GM18526 (cell line): Measurements from ENCODE around the gene EYS.

ENCODE experiments used
- POLR2A ChIP-seq: IDR thresholded peaks from 3 replicates; pipeline ENCODE4 v1.6.1; 2011; ENCODE audit not compliant: insufficient read length; ENCODE audit errors: extremely low read depth

The EYS gene

GRCh38 chr6:65399355-65400084 is 307.5 kb downstream of the EYS start:
- TF ChIP-seq POLR2A = no peak

- no peak for TF ChIP-seq POLR2A
Observed at GRCh38 chr6:65398851-65399250, 308.2 kb downstream of the EYS start.

GRCh38 chr6:65350530-65350929 is 356.5 kb downstream of the EYS start:
- no peak for TF ChIP-seq POLR2A

- TF ChIP-seq POLR2A = no peak
Observed at GRCh38 chr6:65299236-65299635, 407.8 kb downstream of the EYS start.

GRCh38 chr6:65295812-65296211 is 411.2 kb downstream of the EYS start:
- TF ChIP-seq POLR2A = no peak

GRCh38 chr6:65289491-65289890 is 417.5 kb downstream of the EYS start:
- no peak for TF ChIP-seq POLR2A

- no peak for TF ChIP-seq POLR2A
Observed at GRCh38 chr6:65285275-65285674, 421.8 kb downstream of the EYS start.

GRCh38 chr6:65280060-65280459 is 427.0 kb downstream of the EYS start:
- TF ChIP-seq POLR2A = no peak

GRCh38 chr6:65262241-65262640 is 444.8 kb downstream of the EYS start:
- no peak for TF ChIP-seq POLR2A

GRCh38 chr6:65259982-65260381 is 447.0 kb downstream of the EYS start:
- TF ChIP-seq POLR2A = no peak

GRCh38 chr6:65259059-65259458 is 448.0 kb downstream of the EYS start:
- no peak for TF ChIP-seq POLR2A

GRCh38 chr6:65253041-65253440 is 454.0 kb downstream of the EYS start:
- no peak for TF ChIP-seq POLR2A

GRCh38 chr6:65248101-65248610 is 458.9 kb downstream of the EYS start:
- no peak for TF ChIP-seq POLR2A

- no peak for TF ChIP-seq POLR2A
Observed at GRCh38 chr6:65231616-65232015, 475.4 kb downstream of the EYS start.

GRCh38 chr6:65229825-65230224 is 477.2 kb downstream of the EYS start:
- TF ChIP-seq POLR2A = no peak

- TF ChIP-seq POLR2A = no peak
Observed at GRCh38 chr6:65221153-65221552, 485.9 kb downstream of the EYS start.

- no peak for TF ChIP-seq POLR2A
Observed at GRCh38 chr6:65202738-65203137, 504.3 kb downstream of the EYS start.
